Esophagus (tissue), 2 donors: Measurements from ENCODE around the gene TMUB2. TPM values are rescaled to one million over a fixed set of nuclear protein-coding genes. Genes with fewer than 3 reads are reported as not detected.
A peak's percentile ranks its signal among the peaks of the same experiment; 100 is the strongest.

Source experiments
- H3K27ac ChIP-seq, 2 donors: one replicate each; pipeline ENCODE4 v1.5.1; 2013; ENCODE audit warnings: low read depth in 2 of 2, mild to moderate bottlenecking in 2 of 2, inconsistent platforms in 1 of 2, low read length in 1 of 2, moderate library complexity in 1 of 2
- H3K27me3 ChIP-seq, 2 donors: one replicate each; pipeline ENCODE4 v1.6.1; 2013; ENCODE audit warnings: low read length in 2 of 2, control low read depth in 1 of 2, mild to moderate bottlenecking in 1 of 2; ENCODE audit not compliant: insufficient read depth in 2 of 2, control insufficient read depth in 1 of 2
- H3K36me3 ChIP-seq, 2 donors: one replicate each; pipeline ENCODE4 v1.6.1; 2013; ENCODE audit warnings: low read length in 1 of 2; ENCODE audit not compliant: control insufficient read depth in 2 of 2, insufficient read depth in 2 of 2
- H3K4me1 ChIP-seq, 2 donors: one replicate each; pipeline ENCODE4 v1.6.1; 2013; ENCODE audit warnings: low read length in 1 of 2; ENCODE audit not compliant: control insufficient read depth in 2 of 2, insufficient read depth in 2 of 2
- H3K4me3 ChIP-seq, 2 donors: one replicate each; pipeline ENCODE4 v1.5.1; 2013; ENCODE audit warnings: low read length in 2 of 2, mild to moderate bottlenecking in 2 of 2, low read depth in 1 of 2, moderate library complexity in 1 of 2
- H3K9me3 ChIP-seq, 2 donors: one replicate each; pipeline ENCODE4 v1.6.1; 2013; ENCODE audit warnings: mild to moderate bottlenecking in 2 of 2, low read depth in 1 of 2, low read length in 1 of 2, moderate library complexity in 1 of 2; ENCODE audit not compliant: control insufficient read depth in 2 of 2, insufficient read depth in 1 of 2
- WGBS, 2 donors: extraction: QIAGEN DNeasy Blood & Tissue Kit; methylation state at CpG; one replicate each; pipeline ENCODE4 v1.1.7; 2013; 5-methylcytosine and 5-hydroxymethylcytosine counted together
- polyA plus RNA-seq, 2 donors: library from polyadenylated mRNA; stranded (reverse); fragments of 200-250 nt; gene quantifications; one replicate each; pipeline ENCODE4 v1.2.3, GENCODE V29; 2013
- donor health status: healthy with polysubstance abuse.
- donor health status: Bipolar disorder and iron deficiency.

Gene TMUB2
- polyA plus RNA-seq, 2 donors, result 25.2 to 37.5 TPM

DNA sequence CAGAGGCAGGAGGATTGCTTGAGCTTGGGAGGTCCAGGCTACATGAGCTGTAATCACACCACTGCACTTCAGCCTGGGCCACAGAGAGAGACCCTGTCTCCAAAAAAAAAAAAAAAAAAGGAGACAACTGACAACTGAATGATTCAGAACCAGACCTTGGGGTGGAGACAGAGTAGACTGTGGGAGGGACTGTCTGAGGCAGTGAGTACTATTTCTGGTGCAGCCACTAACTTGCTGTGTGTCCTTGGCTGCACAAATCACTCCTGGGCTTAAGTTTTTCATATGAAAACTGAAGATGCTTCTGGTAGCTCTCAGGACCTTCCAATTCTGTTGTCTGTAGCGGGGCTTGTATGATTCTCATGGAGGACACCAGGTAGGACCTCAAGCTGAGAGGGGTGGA, 10.5 kb upstream of the TMUB2 start:
- H3K4me3 ChIP-seq, result no peak overlapping the region
- H3K9me3 ChIP-seq, result no peaks in the 10 kb centered on the region
- no peaks in the 10 kb centered on the region for H3K27me3 ChIP-seq
- peaks cover 3 to 27% of the 10 kb centered on the region in 2 donors for H3K36me3 ChIP-seq
- no peaks in the 10 kb centered on the region for H3K4me1 ChIP-seq
- no peak overlapping the region for H3K27ac ChIP-seq
- WGBS, 2 donors, result 99 to 100% methylated on average over 1 of the region's 1 CpG

DNA sequence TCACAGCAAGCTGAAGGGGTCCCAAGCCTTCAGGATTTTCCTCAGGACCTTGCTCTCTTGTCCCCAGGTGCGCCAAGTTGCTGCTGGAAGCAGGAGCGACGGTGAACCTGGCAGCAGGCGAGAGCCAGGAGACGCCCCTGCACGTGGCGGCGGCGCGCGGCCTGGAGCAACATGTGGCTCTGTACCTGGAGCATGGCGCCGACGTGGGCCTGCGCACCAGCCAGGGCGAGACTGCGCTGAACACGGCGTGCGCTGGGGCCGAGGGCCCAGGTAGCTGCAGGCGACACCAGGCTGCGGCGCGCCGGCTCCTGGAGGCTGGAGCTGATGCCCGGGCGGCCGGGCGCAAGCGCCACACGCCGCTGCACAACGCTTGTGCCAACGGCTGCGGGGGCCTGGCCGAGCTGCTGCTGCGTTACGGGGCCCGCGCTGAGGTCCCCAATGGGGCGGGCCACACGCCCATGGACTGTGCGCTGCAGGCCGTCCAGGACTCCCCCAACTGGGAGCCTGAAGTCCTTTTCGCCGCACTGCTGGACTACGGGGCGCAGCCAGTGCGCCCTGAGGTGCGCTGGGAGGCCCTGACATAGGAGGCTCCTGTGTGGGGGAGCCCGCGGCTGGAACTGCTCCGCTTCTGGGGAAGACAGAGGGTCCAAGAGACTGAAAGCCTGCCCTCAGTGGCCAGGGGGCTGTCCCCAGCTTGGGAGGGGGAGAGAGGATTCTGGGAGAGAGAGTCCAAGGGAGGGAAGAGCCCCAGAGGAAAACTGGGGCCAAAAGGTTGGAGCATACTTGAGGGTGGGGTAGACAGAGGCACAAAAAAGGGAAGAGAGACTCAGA, 9.9 kb upstream of the TMUB2 start:
- Histone ChIP-seq H3K4me1 (no peaks in the 10 kb centered on the region), H3K36me3 (peaks cover 3 to 27% of the 10 kb centered on the region in 2 donors), H3K9me3 (no peaks in the 10 kb centered on the region), H3K27ac (no peak overlapping the region), H3K4me3 (no peak overlapping the region), H3K27me3 (no peaks in the 10 kb centered on the region)
- WGBS, 2 donors, result 95% methylated on average over 48 to 54 of the region's 54 CpGs

DNA sequence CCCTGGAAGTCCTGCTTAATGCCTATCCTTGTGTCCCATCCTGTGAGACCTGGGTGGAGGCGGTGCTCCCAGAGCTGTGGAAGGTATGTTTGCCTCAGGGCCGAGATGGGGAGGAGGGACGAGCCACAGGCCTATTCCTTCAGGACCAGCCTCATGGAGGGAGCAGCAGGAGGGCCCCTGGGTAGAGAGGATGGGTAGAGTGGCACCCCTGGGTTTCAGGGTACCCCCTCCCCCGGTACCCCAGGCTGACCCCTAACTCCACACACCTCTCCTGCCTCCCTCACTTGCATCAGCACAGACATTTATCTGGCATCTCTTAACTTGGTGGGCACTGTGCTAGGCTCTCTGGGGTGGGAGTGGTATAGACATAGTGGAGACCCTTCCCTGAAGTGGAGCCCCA, 9.1 kb upstream of the TMUB2 start:
- H3K27ac ChIP-seq, result no peak overlapping the region
- 89 to 96% methylated on average over 4 of the region's 4 CpGs for WGBS, 2 donors
- no peak overlapping the region for H3K4me3 ChIP-seq
- no peaks in the 10 kb centered on the region for H3K27me3 ChIP-seq
- H3K36me3 ChIP-seq, result peaks cover 3 to 30% of the 10 kb centered on the region in 2 donors
- no peaks in the 10 kb centered on the region for H3K9me3 ChIP-seq
- no peaks in the 10 kb centered on the region for H3K4me1 ChIP-seq

DNA sequence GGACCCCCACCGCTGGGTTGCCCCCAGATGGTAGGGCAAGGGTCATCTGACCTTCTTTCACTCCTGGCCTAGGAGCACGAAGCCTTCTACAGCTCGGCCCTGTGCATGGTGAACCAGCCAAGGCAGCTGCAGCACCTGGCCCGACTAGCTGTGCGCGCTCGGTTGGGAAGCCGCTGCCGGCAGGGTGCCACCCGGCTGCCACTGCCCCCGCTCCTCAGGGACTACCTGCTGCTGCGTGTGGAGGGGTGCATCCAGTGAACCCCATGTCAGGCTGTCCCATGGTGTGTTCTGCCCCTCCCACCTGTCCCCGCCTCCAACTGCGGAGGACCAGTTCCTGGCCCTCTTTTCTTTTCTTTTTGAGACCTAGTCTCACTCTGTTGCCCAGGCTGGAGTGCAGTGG, 8.6 kb upstream of the TMUB2 start:
- Histone ChIP-seq H3K4me3 (no peak overlapping the region), H3K27me3 (no peaks in the 10 kb centered on the region), H3K27ac (no peak overlapping the region), H3K9me3 (no peaks in the 10 kb centered on the region), H3K4me1 (no peaks in the 10 kb centered on the region), H3K36me3 (peaks cover 3 to 30% of the 10 kb centered on the region in 2 donors)
- WGBS, 2 donors, result 88 to 91% methylated on average over 14 of the region's 14 CpGs

DNA sequence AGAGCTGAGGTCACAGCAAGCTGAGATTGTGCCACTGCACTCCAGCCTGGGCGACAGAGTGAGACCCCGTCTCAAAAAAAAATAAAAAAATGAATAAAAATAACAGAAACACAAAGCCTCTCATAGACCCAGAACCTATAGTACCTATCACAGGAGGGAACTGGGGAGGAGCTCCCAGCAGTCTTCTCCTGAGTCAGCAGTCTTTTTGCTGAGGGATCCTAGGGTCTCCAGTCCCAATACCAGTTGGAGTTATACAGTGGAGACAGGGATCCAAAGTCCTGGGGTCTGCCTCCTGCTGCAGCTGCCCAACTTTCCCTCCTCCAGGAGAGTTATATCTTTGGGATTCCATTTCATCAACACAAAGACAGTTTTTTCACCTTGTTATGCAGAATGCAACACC, 3.7 kb upstream of the TMUB2 start:
- Histone ChIP-seq H3K27ac (no peak overlapping the region), H3K27me3 (no peaks in the 10 kb centered on the region), H3K4me3 (no peak overlapping the region), H3K4me1 (no peaks in the 10 kb centered on the region), H3K9me3 (no peaks in the 10 kb centered on the region), H3K36me3 (peaks cover 3 to 13% of the 10 kb centered on the region in 2 donors)
- WGBS, 2 donors, result 85 to 97% methylated on average over 2 of the region's 2 CpGs

DNA sequence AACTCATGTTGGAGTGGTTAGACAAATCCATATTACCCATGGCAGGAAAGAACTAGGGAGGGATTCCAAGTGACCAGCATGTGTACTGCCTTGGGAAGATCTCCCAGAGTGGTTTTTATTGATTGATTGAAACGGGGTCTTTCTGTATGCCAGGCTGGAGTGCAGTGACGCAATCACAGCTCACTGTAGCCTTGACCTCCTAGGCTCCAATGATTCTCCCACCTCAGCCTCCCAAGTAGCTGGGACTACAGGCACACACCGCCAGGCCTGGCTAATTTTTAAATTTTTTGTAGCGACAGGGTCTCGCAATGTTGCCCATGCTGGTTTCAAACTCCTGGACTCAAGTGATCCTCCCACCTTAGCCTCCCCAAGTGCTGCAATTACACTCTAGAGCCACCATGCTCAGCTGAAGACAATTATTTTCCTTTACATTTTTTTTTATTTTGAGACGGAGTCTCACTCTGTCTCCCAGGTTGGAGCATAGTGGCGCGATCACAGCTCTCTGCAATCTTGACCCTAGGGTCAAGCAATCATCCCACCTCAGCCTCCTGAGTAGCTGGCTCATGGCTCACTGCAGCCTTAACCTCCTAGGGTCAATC, 2.5 kb upstream of the TMUB2 start:
- no peak overlapping the region for H3K4me3 ChIP-seq
- H3K27ac ChIP-seq, result no peak overlapping the region
- peaks cover 3 to 9% of the 10 kb centered on the region in 2 donors for H3K36me3 ChIP-seq
- no peaks in the 10 kb centered on the region for H3K9me3 ChIP-seq
- 87% methylated on average over 8 of the region's 8 CpGs for WGBS, 2 donors
- no peaks in the 10 kb centered on the region for H3K27me3 ChIP-seq
- no peaks in the 10 kb centered on the region for H3K4me1 ChIP-seq

DNA sequence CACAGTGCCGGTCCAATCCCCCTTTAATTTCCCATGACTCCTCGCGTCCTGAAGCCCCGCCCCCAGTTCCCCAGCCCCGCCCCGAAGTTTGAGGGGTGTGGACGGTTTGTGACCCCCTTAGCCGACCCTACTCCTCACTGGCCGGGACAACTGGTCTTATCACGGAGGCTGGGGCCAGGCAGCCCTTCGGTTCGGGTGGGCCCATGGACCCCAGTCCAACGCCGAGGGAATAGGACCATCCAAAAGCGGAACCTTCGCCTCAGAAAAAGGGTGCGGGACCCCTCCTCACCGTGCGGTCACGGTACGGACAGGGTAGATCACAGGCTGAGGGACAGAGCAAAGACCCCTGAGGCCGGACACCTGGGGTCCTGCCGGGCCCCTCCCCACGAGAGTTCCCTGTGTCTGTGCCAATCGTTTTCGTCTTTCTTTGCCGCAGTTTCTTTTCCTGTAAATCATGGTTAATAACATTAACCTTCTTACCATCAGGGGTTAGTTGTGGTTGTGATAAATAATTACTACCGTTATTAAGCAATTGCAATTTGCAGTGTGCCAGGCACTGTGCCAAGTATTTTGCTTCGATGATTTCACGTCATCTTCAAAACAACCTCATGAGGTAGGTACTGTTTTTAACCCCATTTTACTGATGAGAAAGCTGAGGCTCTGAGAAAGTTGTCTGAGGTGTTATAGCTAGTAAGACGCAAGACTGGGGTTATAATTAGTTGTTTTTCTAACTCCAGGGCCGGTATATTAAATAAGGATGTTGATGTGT, 543 bp downstream of the TMUB2 start:
- Histone ChIP-seq H3K27ac (peak overlapping the region; percentile 97 to 100), H3K4me1 (peaks cover 0 to 5% of the 10 kb centered on the region in 2 donors), H3K36me3 (peaks cover 10 to 17% of the 10 kb centered on the region in 2 donors), H3K4me3 (peak overlapping the region; percentile 70 to 98), H3K9me3 (no peaks in the 10 kb centered on the region), H3K27me3 (no peaks in the 10 kb centered on the region)
- WGBS, 2 donors, result 1 to 3% methylated on average over 32 of the region's 32 CpGs

DNA sequence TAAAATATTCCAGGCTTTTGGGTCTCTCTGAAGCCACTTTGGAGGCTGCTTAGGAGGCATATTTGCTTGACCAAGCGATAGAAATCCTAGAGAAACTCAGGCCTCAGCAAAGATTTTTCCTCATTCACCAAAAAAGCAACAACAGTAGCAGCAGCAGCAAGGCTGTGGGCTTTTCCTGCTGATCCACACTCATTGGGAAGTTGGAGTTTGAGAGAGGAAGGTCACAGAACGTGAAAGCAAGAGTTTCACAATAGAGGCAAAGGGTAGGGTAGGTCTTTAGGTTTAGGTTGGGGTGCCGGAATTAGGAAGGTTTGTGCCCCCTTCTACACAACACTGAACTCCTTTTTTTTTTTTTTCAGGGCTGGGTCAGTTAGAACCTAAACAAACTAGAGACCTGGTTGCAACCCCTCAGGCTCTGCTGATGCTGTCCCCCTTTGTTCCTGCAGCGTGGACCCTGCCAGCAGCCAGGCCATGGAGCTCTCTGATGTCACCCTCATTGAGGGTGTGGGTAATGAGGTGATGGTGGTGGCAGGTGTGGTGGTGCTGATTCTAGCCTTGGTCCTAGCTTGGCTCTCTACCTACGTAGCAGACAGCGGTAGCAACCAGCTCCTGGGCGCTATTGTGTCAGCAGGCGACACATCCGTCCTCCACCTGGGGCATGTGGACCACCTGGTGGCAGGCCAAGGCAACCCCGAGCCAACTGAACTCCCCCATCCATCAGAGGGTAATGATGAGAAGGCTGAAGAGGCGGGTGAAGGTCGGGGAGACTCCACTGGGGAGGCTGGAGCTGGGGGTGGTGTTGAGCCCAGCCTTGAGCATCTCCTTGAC, 2.0 kb downstream of the TMUB2 start:
- Histone ChIP-seq H3K9me3 (no peaks in the 10 kb centered on the region), H3K36me3 (peaks cover 10 to 27% of the 10 kb centered on the region in 2 donors), H3K27me3 (no peaks in the 10 kb centered on the region), H3K4me3 (no peak overlapping the region), H3K4me1 (peaks cover 0 to 12% of the 10 kb centered on the region in 2 donors), H3K27ac (no peak overlapping the region)
- 87 to 88% methylated on average over 12 of the region's 12 CpGs for WGBS, 2 donors

DNA sequence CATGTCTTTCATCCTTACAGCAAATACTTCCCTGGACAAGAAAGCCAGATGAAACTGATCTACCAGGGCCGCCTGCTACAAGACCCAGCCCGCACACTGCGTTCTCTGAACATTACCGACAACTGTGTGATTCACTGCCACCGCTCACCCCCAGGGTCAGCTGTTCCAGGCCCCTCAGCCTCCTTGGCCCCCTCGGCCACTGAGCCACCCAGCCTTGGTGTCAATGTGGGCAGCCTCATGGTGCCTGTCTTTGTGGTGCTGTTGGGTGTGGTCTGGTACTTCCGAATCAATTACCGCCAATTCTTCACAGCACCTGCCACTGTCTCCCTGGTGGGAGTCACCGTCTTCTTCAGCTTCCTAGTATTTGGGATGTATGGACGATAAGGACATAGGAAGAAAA, 3.7 kb downstream of the TMUB2 start:
- Histone ChIP-seq H3K36me3 (peaks cover 16 to 43% of the 10 kb centered on the region in 2 donors), H3K4me3 (no peak overlapping the region), H3K27ac (no peak overlapping the region), H3K27me3 (no peaks in the 10 kb centered on the region), H3K9me3 (no peaks in the 10 kb centered on the region), H3K4me1 (peaks cover 0 to 12% of the 10 kb centered on the region in 2 donors)
- 81 to 90% methylated on average over 10 of the region's 10 CpGs for WGBS, 2 donors
